Activated naive CD4-positive, alpha-beta T cell treated with anti-CD3 and anti-CD28 coated beads for 36 hours (primary cell): ENCODE data around the gene GOLGA6D. TPM values are rescaled to one million over a fixed set of nuclear protein-coding genes. Genes with fewer than 3 reads are reported as not detected.
"Not testable (repeated sequence)": the region's sequence is repeated elsewhere in the genome, so short reads cannot be mapped to it uniquely, and the experiment has no call there.

Experiments used
- CTCF ChIA-PET: fragments of 350-600 bp; sonication (Branson Sonifier 250); formaldehyde crosslinking; loops from one replicate; lab custom pipeline; 2021; ENCODE audit warnings: antibody characterized with exemption; lab: Charles Lee
- DNase-seq: peaks from one replicate; pipeline ENCODE4 v3.0.0-alpha.2; 2020
- H3K27ac Mint-ChIP-seq: one replicate; pipeline ENCODE4 v1.8.0; 2021; ENCODE audit warnings: mild to moderate bottlenecking, mixed read lengths
- H3K27me3 Mint-ChIP-seq: one replicate; pipeline ENCODE4 v1.8.0; 2021; ENCODE audit warnings: low read depth, mixed read lengths
- H3K36me3 Mint-ChIP-seq: one replicate; pipeline ENCODE4 v1.8.0; 2021; ENCODE audit warnings: low read depth, mixed read lengths
- H3K4me1 Mint-ChIP-seq: one replicate; pipeline ENCODE4 v1.8.0; 2021; ENCODE audit warnings: low read depth, mixed read lengths
- H3K4me3 Mint-ChIP-seq: one replicate; pipeline ENCODE4 v1.8.0; 2021; ENCODE audit warnings: mild to moderate bottlenecking, moderate library complexity, mixed read lengths
- H3K9me3 Mint-ChIP-seq: one replicate; pipeline ENCODE4 v1.8.0; 2021; ENCODE audit warnings: mixed read lengths
- intact Hi-C: fragments of 100-400 bp; cut with micrococcal nuclease; formaldehyde crosslinking; loops from one replicate; pipeline ENCODE4 v1.15.1; 2023
- total RNA-seq, 2 experiments: library from RNA; stranded (reverse); gene quantifications; one replicate each; pipeline ENCODE4 v1.2.3, GENCODE V29; 2021

Gene GOLGA6D
- total RNA-seq, 2 experiments from 2014 or later: not detected

- H3K36me3 Mint-ChIP-seq, H3K4me3 Mint-ChIP-seq, H3K27ac Mint-ChIP-seq, H3K4me1 Mint-ChIP-seq, DNase-seq, intact Hi-C loops, H3K9me3 Mint-ChIP-seq, CTCF ChIA-PET, H3K27me3 Mint-ChIP-seq: not testable (repeated sequence)
Observed at GRCh38 chr15:75251343-75251742, 31.3 kb upstream of the GOLGA6D start.

GRCh38 chr15:75252285-75252684, 30.4 kb upstream of the GOLGA6D start:
- H3K27ac Mint-ChIP-seq, CTCF ChIA-PET, H3K9me3 Mint-ChIP-seq, H3K4me3 Mint-ChIP-seq, H3K36me3 Mint-ChIP-seq, DNase-seq, H3K27me3 Mint-ChIP-seq, H3K4me1 Mint-ChIP-seq, intact Hi-C loops: not testable (repeated sequence)

- H3K4me1 Mint-ChIP-seq, H3K27ac Mint-ChIP-seq, CTCF ChIA-PET, H3K9me3 Mint-ChIP-seq, H3K4me3 Mint-ChIP-seq, H3K36me3 Mint-ChIP-seq, DNase-seq, intact Hi-C loops, H3K27me3 Mint-ChIP-seq: not testable (repeated sequence)
Observed at GRCh38 chr15:75258034-75258433, 24.6 kb upstream of the GOLGA6D start, which contains the start of gene GOLGA6C. GOLGA6C (plus strand) TSS chr15:75258334; CDS start chr15:75258599, 265 bp downstream.

- CTCF ChIA-PET, H3K4me3 Mint-ChIP-seq, H3K9me3 Mint-ChIP-seq, H3K27ac Mint-ChIP-seq, H3K36me3 Mint-ChIP-seq, DNase-seq, H3K4me1 Mint-ChIP-seq, H3K27me3 Mint-ChIP-seq, intact Hi-C loops: not testable (repeated sequence)
Observed at GRCh38 chr15:75258620-75259343, 23.9 kb upstream of the GOLGA6D start.

GRCh38 chr15:75259873-75260272, 22.8 kb upstream of the GOLGA6D start:
- intact Hi-C loops, H3K27me3 Mint-ChIP-seq, CTCF ChIA-PET, H3K9me3 Mint-ChIP-seq, H3K27ac Mint-ChIP-seq, DNase-seq, H3K36me3 Mint-ChIP-seq, H3K4me1 Mint-ChIP-seq, H3K4me3 Mint-ChIP-seq: not testable (repeated sequence)

DNA sequence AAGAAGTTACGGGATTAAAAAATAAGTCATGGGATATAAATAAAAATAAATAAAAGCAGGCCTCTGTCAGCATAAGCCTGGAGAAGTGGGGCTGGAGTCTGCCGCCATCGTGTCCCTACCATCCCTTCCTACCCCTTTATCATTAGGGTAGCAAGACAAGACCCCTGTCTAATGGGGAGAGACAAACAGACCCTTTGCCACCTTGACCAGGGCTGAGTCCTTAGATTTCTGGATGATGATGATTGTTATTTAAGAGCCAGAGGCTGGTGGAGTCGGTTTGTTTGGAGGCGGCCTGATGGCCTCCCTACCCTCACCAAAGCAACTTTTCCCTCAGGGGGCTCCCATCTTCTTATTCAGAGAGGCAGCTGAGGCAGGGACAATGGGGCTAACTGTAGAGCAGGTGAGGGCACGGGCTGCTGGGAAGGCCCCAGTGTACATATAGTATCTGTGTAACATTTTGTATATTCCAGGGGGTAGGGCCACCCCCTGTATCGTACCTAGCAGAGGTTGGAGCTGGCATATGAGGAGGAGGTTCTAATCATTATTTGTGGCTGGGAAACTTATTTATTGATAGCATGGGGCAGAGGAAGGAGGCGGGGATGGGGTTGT, 8.8 kb upstream of the GOLGA6D start:
- intact Hi-C loops, H3K4me3 Mint-ChIP-seq, H3K9me3 Mint-ChIP-seq, DNase-seq, H3K27ac Mint-ChIP-seq, H3K4me1 Mint-ChIP-seq, H3K36me3 Mint-ChIP-seq, H3K27me3 Mint-ChIP-seq: not testable (repeated sequence)
- CTCF ChIA-PET: interaction anchor here (0.6 kb wide), 1 partner anchor 651 kb away, joined by 4 read pairs; no protein-coding TSS in a partner anchor

DNA sequence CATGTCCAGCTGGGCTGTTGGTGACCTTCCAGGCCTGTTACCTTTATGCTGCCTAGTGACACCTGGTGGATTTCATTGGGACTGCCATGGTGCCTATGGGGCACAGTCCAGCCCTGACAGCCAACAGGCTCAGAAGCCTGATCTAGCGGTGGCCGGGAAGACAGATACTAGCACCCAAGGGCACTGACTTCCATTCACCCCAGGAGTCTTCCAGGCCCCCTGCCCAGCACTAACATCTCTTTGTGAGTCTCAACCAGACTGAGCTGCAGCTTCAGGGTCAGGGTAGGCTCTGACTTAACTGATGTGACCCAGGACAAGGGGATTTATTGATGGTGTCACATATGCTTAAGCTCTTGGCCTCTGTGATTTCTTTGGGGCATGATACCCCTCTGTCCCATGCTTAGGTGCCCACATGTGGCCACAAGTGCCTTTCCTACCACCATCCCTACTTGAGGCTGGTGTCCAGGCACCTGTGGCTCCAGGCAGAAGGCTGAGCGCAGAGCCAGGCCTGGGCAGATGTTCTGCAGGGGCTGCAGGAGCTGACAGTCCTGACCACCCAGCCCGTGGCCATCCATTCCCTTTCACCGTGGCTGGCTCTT, 8.0 kb upstream of the GOLGA6D start:
- H3K27ac Mint-ChIP-seq, intact Hi-C loops, H3K4me3 Mint-ChIP-seq, H3K36me3 Mint-ChIP-seq, H3K27me3 Mint-ChIP-seq, H3K4me1 Mint-ChIP-seq, H3K9me3 Mint-ChIP-seq: not testable (repeated sequence)
- peak; percentile 85 for DNase-seq
- CTCF ChIA-PET: interaction anchor here (0.6 to 0.8 kb wide), 2 partner anchors 245 to 652 kb away, joined by 3 to 4 read pairs; no protein-coding TSS in a partner anchor

- H3K9me3 Mint-ChIP-seq, CTCF ChIA-PET, H3K4me1 Mint-ChIP-seq, intact Hi-C loops, H3K36me3 Mint-ChIP-seq, H3K27me3 Mint-ChIP-seq, H3K27ac Mint-ChIP-seq, H3K4me3 Mint-ChIP-seq, DNase-seq: not testable (repeated sequence)
Observed at GRCh38 chr15:75275617-75276016, 7.0 kb upstream of the GOLGA6D start.

DNA sequence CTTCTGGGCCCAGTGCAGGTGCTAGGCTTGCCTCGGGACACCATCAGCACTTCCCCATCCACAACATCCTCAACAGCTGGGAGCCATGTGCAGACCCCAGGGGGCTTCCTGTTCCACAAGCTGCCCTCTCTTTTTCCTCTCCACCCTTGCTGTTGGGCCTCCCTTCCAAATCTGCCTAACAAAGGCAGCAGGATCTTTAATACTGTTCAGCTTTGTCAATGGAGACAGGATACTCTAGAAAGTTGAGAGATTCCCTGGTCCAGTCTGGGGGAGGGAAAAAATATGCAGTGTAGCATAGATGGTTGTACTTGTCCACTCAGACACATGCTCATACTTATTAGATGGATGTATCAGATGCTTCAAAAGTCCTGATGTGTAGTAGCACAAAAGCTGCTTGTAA, 4.1 kb upstream of the GOLGA6D start:
- not testable (repeated sequence) for H3K4me1 Mint-ChIP-seq

GRCh38 chr15:75284152-75284551, 1.5 kb downstream of the GOLGA6D start:
- intact Hi-C loops: not testable (repeated sequence)

More for the DNA sequence above, 4.1 kb upstream of the GOLGA6D start:
- DNase-seq, H3K4me3 Mint-ChIP-seq, H3K9me3 Mint-ChIP-seq, H3K36me3 Mint-ChIP-seq, H3K27ac Mint-ChIP-seq, CTCF ChIA-PET, H3K27me3 Mint-ChIP-seq, intact Hi-C loops: not testable (repeated sequence)

GRCh38 chr15:75293660-75294059, 11.0 kb downstream of the GOLGA6D start:
- intact Hi-C loops, H3K4me1 Mint-ChIP-seq, DNase-seq, H3K36me3 Mint-ChIP-seq, CTCF ChIA-PET, H3K4me3 Mint-ChIP-seq, H3K27ac Mint-ChIP-seq, H3K9me3 Mint-ChIP-seq, H3K27me3 Mint-ChIP-seq: not testable (repeated sequence)

More at GRCh38 chr15:75284152-75284551, 1.5 kb downstream of the GOLGA6D start:
- H3K9me3 Mint-ChIP-seq, CTCF ChIA-PET, H3K27ac Mint-ChIP-seq, H3K27me3 Mint-ChIP-seq, H3K36me3 Mint-ChIP-seq, H3K4me3 Mint-ChIP-seq, DNase-seq, H3K4me1 Mint-ChIP-seq: not testable (repeated sequence)

DNA sequence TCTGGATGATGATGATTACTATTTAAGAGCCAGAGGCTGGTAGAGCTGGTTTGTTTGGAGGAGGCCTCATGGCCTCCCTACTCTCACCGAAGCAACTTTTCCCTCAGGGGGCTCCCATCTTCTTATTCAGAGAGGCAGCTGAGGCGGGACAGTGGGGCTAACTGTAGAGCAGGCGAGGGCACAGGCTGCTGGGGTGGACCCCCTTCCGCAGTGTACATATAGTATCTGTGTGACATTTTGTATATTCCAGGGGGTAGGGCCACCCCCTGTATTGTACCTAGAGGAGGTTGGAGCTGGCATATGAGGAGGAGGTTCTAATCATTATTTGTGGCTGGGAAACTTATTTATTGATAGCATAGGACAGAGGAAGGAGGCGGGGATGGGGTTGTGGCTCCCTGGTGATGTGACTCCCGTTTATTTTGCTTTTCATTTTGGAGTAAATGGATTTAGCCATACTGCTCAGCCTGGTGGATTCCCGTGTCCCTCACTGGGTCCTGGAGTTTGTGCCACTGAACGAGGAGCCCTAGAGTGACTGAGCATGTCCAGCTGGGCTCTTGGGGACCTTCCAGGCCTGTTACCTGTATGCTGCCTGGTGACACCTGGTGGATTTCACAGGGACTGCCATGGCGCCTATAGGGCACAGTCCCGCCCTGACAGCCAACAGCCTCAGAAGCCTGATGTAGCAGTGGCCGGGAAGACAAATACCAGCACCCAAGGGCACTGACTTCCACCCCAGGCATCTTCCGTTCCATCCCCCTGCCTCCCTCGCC, 16.1 kb downstream of the GOLGA6D start:
- intact Hi-C loops, H3K36me3 Mint-ChIP-seq, H3K4me3 Mint-ChIP-seq, H3K9me3 Mint-ChIP-seq, H3K27ac Mint-ChIP-seq, H3K4me1 Mint-ChIP-seq, H3K27me3 Mint-ChIP-seq: not testable (repeated sequence)
- DNase-seq: peak; percentile 14
- CTCF ChIA-PET: interaction anchor here (0.6 to 1.1 kb wide), 3 partner anchors 196 to 273 kb away, joined by 3 to 4 read pairs (median 4); no protein-coding TSS in a partner anchor
